Measurements from ENCODE around the gene ALDH2. TPM values are rescaled to one million over a fixed set of nuclear protein-coding genes. Genes with fewer than 3 reads are reported as not detected.

The ALDH2 gene
- total and polyA plus RNA-seq, 9 of the 15 experiments (the other 6 are each of a cell fraction or from before 2014, with no cell fraction given): 1.9 to 22.5 (median 12.2) TPM

DNA sequence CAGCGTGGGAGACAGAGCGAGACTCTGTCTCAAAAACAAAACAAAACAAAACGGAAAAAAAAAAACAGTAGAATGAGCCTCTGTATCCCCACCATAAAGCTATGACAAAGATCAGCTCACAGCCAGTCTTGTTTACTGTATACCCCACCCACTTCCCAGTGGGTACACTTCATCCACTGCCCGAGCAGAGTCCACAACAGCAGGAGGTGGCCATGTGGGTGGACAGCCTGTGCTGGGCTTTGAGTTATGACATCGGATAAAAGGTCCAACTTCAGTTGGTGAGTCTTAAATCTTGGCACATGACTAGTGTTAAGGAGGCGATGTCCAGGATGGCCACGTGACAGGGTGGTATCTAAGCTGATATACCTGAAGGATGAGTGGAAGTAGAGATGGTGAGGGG lies 40.5 kb downstream of the ALDH2 start:
- Histone ChIP-seq H3K9ac (ENCODE audit: insufficient read depth in 1 of 2, low read depth in 2 of 2, low read length in 2 of 2) (peak overlapping the region in 1 of 2 experiments; percentile 45; a peak in 1 of 4 replicates), H3K27ac (ENCODE audit: extremely low read depth, low read depth, low read length) (no peak overlapping the region), H3K36me3 (ENCODE audit: control insufficient read depth, insufficient read depth, low read length) (peaks cover 4% of the 10 kb centered on the region; the same call in 1 of the 3 replicates), H3K4me1 (replicated peaks in 1 of 2; ENCODE audit: control insufficient read depth in 2 of 2, insufficient read depth in 2 of 2, low read length in 2 of 2) (no peaks in the 10 kb centered on the region), H3K4me2 (ENCODE audit: insufficient read depth, low read length) (no peak overlapping the region), H3K27me3 (ENCODE audit: control insufficient read depth in 2 of 2, insufficient read depth in 2 of 2, low read length in 2 of 2) (no peaks in the 10 kb centered on the region), H4K20me1 (replicated peaks; ENCODE audit: control insufficient read depth, insufficient read depth, low read length) (no peaks in the 10 kb centered on the region), H3K9me1 (ENCODE audit: control insufficient read depth, insufficient read depth, low read length) (no peaks in the 10 kb centered on the region), H3K79me2 (ENCODE audit: control insufficient read depth, insufficient read depth, low read length) (no peaks in the 10 kb centered on the region), H2AFZ (ENCODE audit: low read depth, low read length) (no peak overlapping the region), H3K9me3 (replicated peaks; ENCODE audit: control insufficient read depth, insufficient read depth, low read depth, low read length) (no peaks in the 10 kb centered on the region), H3K4me3 (no peak overlapping the region)
- intact Hi-C loops (cut with micrococcal nuclease) (no loop called here), in situ Hi-C loops (cut with MboI) (no loop called here)
- 56% methylated on average over 7 of the region's 7 CpGs for WGBS (ENCODE audit: insufficient coverage, low coverage, missing lambda C conversion rate)
- BruUV-seq (replicated peaks): no TSS peak
- no peak for FAIRE-seq
- no peak for DNase-seq (ENCODE audit: extremely low read depth in 1 of 4, low spot score in 3 of 4)
- ChIA-PET CTCF (ENCODE audit: low intra/inter-chr PET ratio) (interaction anchor here (0.7 kb wide), 1 partner anchor 913 kb away, joined by 3 read pairs; no protein-coding TSS in a partner anchor), POLR2A (interaction anchor here (0.6 kb wide), 3 partner anchors 14 to 533 kb away, joined by 3 to 6 read pairs (median 3); no protein-coding TSS in a partner anchor)
- ATAC-seq: no peak; the same call in 2 of the 3 replicates
- peak; percentile 37; the same call in 1 of the 2 replicates for TF ChIP-seq EGR1 (conservative IDR thresholded peaks at IDR 0.05)
- TF ChIP-seq, protein P1, sequence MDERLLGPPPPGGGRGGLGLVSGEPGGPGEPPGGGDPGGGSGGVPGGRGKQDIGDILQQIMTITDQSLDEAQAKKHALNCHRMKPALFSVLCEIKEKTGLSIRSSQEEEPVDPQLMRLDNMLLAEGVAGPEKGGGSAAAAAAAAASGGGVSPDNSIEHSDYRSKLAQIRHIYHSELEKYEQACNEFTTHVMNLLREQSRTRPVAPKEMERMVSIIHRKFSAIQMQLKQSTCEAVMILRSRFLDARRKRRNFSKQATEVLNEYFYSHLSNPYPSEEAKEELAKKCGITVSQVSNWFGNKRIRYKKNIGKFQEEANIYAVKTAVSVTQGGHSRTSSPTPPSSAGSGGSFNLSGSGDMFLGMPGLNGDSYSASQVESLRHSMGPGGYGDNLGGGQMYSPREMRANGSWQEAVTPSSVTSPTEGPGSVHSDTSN (CRISPR knock-in tag; IDR thresholded peaks at IDR 0.05; ENCODE audit: low read depth): no peak
- TF ChIP-seq, protein P1 (tag; conservative IDR thresholded peaks at IDR 0.05; ENCODE audit: low read depth): 0 out of 2 replicates have a peak, but pooled peaks have one; percentile 30
- peak; percentile 11 for TF ChIP-seq MEIS2 (IDR thresholded peaks at IDR 0.05; ENCODE audit: partially characterized antibody)
- peak; percentile 28; the same call in 1 of the 2 replicates for TF ChIP-seq RAD51 (IDR thresholded peaks at IDR 0.05; ENCODE audit: borderline replicate concordance, low read depth)
- TF ChIP-seq, protein P2, sequence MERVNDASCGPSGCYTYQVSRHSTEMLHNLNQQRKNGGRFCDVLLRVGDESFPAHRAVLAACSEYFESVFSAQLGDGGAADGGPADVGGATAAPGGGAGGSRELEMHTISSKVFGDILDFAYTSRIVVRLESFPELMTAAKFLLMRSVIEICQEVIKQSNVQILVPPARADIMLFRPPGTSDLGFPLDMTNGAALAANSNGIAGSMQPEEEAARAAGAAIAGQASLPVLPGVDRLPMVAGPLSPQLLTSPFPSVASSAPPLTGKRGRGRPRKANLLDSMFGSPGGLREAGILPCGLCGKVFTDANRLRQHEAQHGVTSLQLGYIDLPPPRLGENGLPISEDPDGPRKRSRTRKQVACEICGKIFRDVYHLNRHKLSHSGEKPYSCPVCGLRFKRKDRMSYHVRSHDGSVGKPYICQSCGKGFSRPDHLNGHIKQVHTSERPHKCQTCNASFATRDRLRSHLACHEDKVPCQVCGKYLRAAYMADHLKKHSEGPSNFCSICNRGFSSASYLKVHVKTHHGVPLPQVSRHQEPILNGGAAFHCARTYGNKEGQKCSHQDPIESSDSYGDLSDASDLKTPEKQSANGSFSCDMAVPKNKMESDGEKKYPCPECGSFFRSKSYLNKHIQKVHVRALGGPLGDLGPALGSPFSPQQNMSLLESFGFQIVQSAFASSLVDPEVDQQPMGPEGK (CRISPR knock-in tag; IDR thresholded peaks at IDR 0.05; ENCODE audit: borderline replicate concordance): no peak
- TF ChIP-seq FOXM1 (IDR thresholded peaks at IDR 0.05; ENCODE audit: low read depth): no peak
- TF ChIP-seq FOXM1 (CRISPR knock-in tag; IDR thresholded peaks at IDR 0.05; ENCODE audit: low read depth): no peak

Measured in K562 (cell line).